IMR-90 (cell line): ENCODE measurements around the gene CELA2B. TPM values are rescaled to one million over a fixed set of nuclear protein-coding genes. Genes with fewer than 3 reads are reported as not detected.

ENCODE experiments used
- ATAC-seq: fragments of 200-7000 bp; cut with Tn5 transposase; 2 replicates; pipeline ENCODE4 v1.9.1; 2020; ENCODE audit warnings: low read depth, mild to moderate bottlenecking, moderate library complexity
- BruUV-seq: library from RNA; stranded (reverse); fragments of 400-500 nt; replicated peaks from 2 replicates; lab custom pipeline; 2021; lab: Mats Ljungman, UMichigan
- CTCF ChIA-PET: fragments of 300-600 bp; formaldehyde crosslinking; extraction: SDS; loops from one replicate; lab custom pipeline; 2021; ENCODE audit warnings: antibody characterized with exemption; lab: Yijun Ruan, JAX
- POLR2A ChIA-PET: fragments of 300-600 bp; sonication (Branson Sonifier 250); formaldehyde crosslinking; loops from one replicate; lab custom pipeline; 2022; ENCODE audit warnings: antibody characterized with exemption; ENCODE audit not compliant: unreplicated experiment; lab: Charles Lee
- DNase-seq: peaks from one replicate; pipeline ENCODE4 v3.0.0; 2013
- H2AFZ ChIP-seq: replicated peaks from 2 replicates; pipeline ENCODE3; 2013; ENCODE audit warnings: low read length, mild to moderate bottlenecking; ENCODE audit not compliant: poor library complexity
- H2AK5ac ChIP-seq: 2 replicates; pipeline ENCODE4 v1.6.1; 2013; ENCODE audit warnings: low read depth, low read length, inconsistent platforms
- H2AK9ac ChIP-seq: replicated peaks from 2 replicates; pipeline ENCODE3; 2013; ENCODE audit warnings: mild to moderate bottlenecking, low read depth, low read length, moderate library complexity; ENCODE audit not compliant: poor library complexity
- H2BK120ac ChIP-seq: 2 replicates; pipeline ENCODE4 v1.6.1; 2013; ENCODE audit warnings: low read depth, low read length, inconsistent platforms
- H2BK15ac ChIP-seq: 3 replicates; pipeline ENCODE4 v1.6.1; 2013; ENCODE audit warnings: low read depth, low read length, inconsistent platforms
- H2BK20ac ChIP-seq: 2 replicates; pipeline ENCODE4 v1.6.1; 2013; ENCODE audit warnings: low read depth, mild to moderate bottlenecking, inconsistent platforms, low read length, moderate library complexity
- H2BK5ac ChIP-seq: 2 replicates; pipeline ENCODE4 v1.6.1; 2013; ENCODE audit warnings: mild to moderate bottlenecking, low read depth, low read length, inconsistent platforms; ENCODE audit not compliant: poor library complexity, severe bottlenecking
- H3K14ac ChIP-seq: replicated peaks from 2 replicates; pipeline ENCODE4 v1.6.1; 2013; ENCODE audit warnings: low read depth, low read length, inconsistent platforms
- H3K18ac ChIP-seq: 2 replicates; pipeline ENCODE4 v1.6.1; 2013; ENCODE audit warnings: low read depth, low read length, control low read depth
- H3K23ac ChIP-seq: 2 replicates; pipeline ENCODE4 v1.6.1; 2013; ENCODE audit warnings: low read depth, low read length, inconsistent platforms
- H3K27ac ChIP-seq: 2 replicates; pipeline ENCODE4 v1.5.1; 2013; ENCODE audit warnings: mild to moderate bottlenecking, control low read depth, low read length; ENCODE audit not compliant: insufficient read depth
- H3K27me3 ChIP-seq: 2 replicates; pipeline ENCODE4 v1.6.1; 2013; ENCODE audit warnings: low read length; ENCODE audit not compliant: control insufficient read depth, insufficient read depth
- H3K36me3 ChIP-seq: 2 replicates; pipeline ENCODE4 v1.6.1; 2013; ENCODE audit warnings: low read length, mixed read lengths; ENCODE audit not compliant: control insufficient read depth, insufficient read depth
- H3K4ac ChIP-seq: 2 replicates; pipeline ENCODE4 v1.6.1; 2013; ENCODE audit warnings: low read depth, low read length, inconsistent platforms
- H3K4me1 ChIP-seq: 2 replicates; pipeline ENCODE4 v1.6.1; 2013; ENCODE audit warnings: low read length, mixed read lengths; ENCODE audit not compliant: control insufficient read depth, insufficient read depth
- H3K4me2 ChIP-seq: 2 replicates; pipeline ENCODE4 v1.6.1; 2013; ENCODE audit warnings: low read depth, mild to moderate bottlenecking, control low read depth, low read length, moderate library complexity
- H3K4me3 ChIP-seq: 2 replicates; pipeline ENCODE4 v1.5.1; 2013; ENCODE audit warnings: low read depth, mild to moderate bottlenecking, control low read depth, low read length, moderate library complexity; ENCODE audit not compliant: insufficient read depth
- H3K56ac ChIP-seq: 2 replicates; pipeline ENCODE4 v1.6.1; 2013; ENCODE audit warnings: low read length, inconsistent platforms; ENCODE audit not compliant: insufficient read depth; ENCODE audit errors: extremely low read depth
- H3K79me1 ChIP-seq, 2 experiments: 2 replicates each; pipeline ENCODE4 v1.6.1; 2013; ENCODE audit warnings: low read length in 2 of 2, inconsistent platforms in 1 of 2, low read depth in 1 of 2
- H3K9ac ChIP-seq: 2 replicates; pipeline ENCODE4 v1.6.1; 2013; ENCODE audit warnings: low read depth, low read length, control low read depth
- H3K9me1 ChIP-seq: 2 replicates; pipeline ENCODE4 v1.6.1; 2013; ENCODE audit warnings: low read length, inconsistent platforms; ENCODE audit not compliant: insufficient read depth
- H3K9me3 ChIP-seq: 2 replicates; pipeline ENCODE4 v1.6.1; 2013; ENCODE audit warnings: low read length; ENCODE audit not compliant: control insufficient read depth, insufficient read depth
- H4K20me1 ChIP-seq: 2 replicates; pipeline ENCODE4 v1.6.1; 2013; ENCODE audit warnings: low read length, inconsistent platforms; ENCODE audit not compliant: insufficient read depth
- H4K5ac ChIP-seq: 2 replicates; pipeline ENCODE4 v1.6.1; 2013; ENCODE audit warnings: mild to moderate bottlenecking, low read depth, low read length, control low read depth
- H4K8ac ChIP-seq, 2 experiments: 2 replicates each; pipeline ENCODE4 v1.6.1; 2013; ENCODE audit warnings: low read depth in 2 of 2, low read length in 2 of 2, control low read depth in 1 of 2, inconsistent platforms in 1 of 2
- H4K91ac ChIP-seq: 2 replicates; pipeline ENCODE4 v1.6.1; 2013; ENCODE audit warnings: low read depth, low read length, inconsistent platforms; ENCODE audit not compliant: insufficient read depth
- NFE2L2 ChIP-seq: fragments of 150-350 bp; IDR thresholded peaks from 2 replicates; pipeline ENCODE4 v1.6.1; 2016; ENCODE audit warnings: low read depth, mild to moderate bottlenecking, low read length
- RCOR1 ChIP-seq: IDR thresholded peaks from 2 replicates; pipeline ENCODE4 v1.6.1; 2012; ENCODE audit warnings: mild to moderate bottlenecking, low read length, improper control_type of control experiment; ENCODE audit not compliant: insufficient replicate concordance
- RFX5 ChIP-seq: IDR thresholded peaks from 2 replicates; pipeline ENCODE4 v1.8.0; 2012; ENCODE audit warnings: low read depth, mild to moderate bottlenecking, low read length, moderate library complexity
- WGBS, 2 experiments: methylation state at CpG; one replicate each; pipeline versions ENCODE4 v1.1.5 to v1.1.7; 2013; ENCODE audit warnings: missing lambda C conversion rate in 2 of 2; ENCODE audit not compliant: insufficient read length in 1 of 2; ENCODE audit errors: extremely low coverage in 2 of 2; 5-methylcytosine and 5-hydroxymethylcytosine counted together
- dilution Hi-C: fragments of 300-500 bp; cut with HindIII; formaldehyde crosslinking; loops from one replicate; pipeline ENCODE4 v1.14.3; 2018; ENCODE audit warnings: low sequenced_read_pairs; ENCODE audit not compliant: unreplicated experiment
- in situ Hi-C: fragments of 300-500 bp; cut with MboI; formaldehyde crosslinking; loops from 3 replicates; pipeline ENCODE4 v1.14.3; 2019; ENCODE audit warnings: low sequenced_read_pairs, inconsistent platforms, mixed read lengths
- intact Hi-C: fragments of 100-400 bp; cut with micrococcal nuclease; formaldehyde crosslinking; loops from 2 replicates; pipeline ENCODE4 v1.10.0; 2022
- polyA plus RNA-seq, 3 experiments: library from polyadenylated mRNA; depleted of rRNA; stranded (reverse); fragments of >200 nt; gene quantifications; 2 replicates each; pipeline ENCODE4 v1.2.3, GENCODE V29; 2012; ENCODE audit warnings: low replicate concordance in 1 of 3
- total RNA-seq: library from RNA; depleted of rRNA; stranded (reverse); fragments of >200 nt; gene quantifications from 2 replicates; pipeline ENCODE4 v1.2.3, GENCODE V29; 2012
- TF ChIP-seq, protein P1 (sequence below): fragments of 150-350 bp; IDR thresholded peaks from 2 replicates; pipeline ENCODE4 v1.6.1; 2017; ENCODE audit warnings: mild to moderate bottlenecking, antibody characterized with exemption, low read length, low read depth
- TF ChIP-seq, protein P2 (sequence below): conservative IDR thresholded peaks from 2 replicates; pipeline ENCODE4 v1.5.1; 2012; ENCODE audit warnings: mild to moderate bottlenecking, low read depth, low read length, improper control_type of control experiment

Gene CELA2B
- total and polyA plus RNA-seq, 2 of the 4 experiments (the other 2 are of a cell fraction) = not detected

DNA sequence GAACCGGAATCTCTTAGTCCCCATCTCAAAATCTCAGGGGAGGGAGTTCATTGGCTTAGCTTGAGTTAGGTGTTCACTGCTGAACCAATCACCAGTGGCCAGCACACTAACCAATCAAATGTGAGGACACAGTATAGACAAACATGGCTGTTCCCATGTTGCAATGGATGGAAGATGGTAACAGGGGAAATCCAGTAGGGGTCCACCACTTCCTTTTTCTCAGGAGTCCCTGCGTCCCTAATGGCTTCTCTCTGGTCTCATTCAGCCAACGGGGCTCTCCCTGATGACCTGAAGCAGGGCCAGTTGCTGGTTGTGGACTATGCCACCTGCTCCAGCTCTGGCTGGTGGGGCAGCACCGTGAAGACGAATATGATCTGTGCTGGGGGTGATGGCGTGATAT lies 9.7 kb downstream of the CELA2B start:
- no TSS peak for BruUV-seq
- Histone ChIP-seq H3K4ac (no peak overlapping the region), H2BK15ac (no peak overlapping the region), H3K27me3 (no peaks in the 10 kb centered on the region), H3K4me3 (no peak overlapping the region), H3K9me3 (no peaks in the 10 kb centered on the region), H3K56ac (no peak overlapping the region), H3K4me2 (no peak overlapping the region), H4K20me1 (no peaks in the 10 kb centered on the region), H3K9ac (no peak overlapping the region), H2BK120ac (no peak overlapping the region), H2AK9ac (no peak overlapping the region), H2AFZ (no peak overlapping the region), H4K8ac (no peak overlapping the region), H3K79me1 (no peaks in the 10 kb centered on the region), H3K4me1 (no peaks in the 10 kb centered on the region), H3K9me1 (no peaks in the 10 kb centered on the region), H3K36me3 (no peaks in the 10 kb centered on the region), H4K5ac (no peak overlapping the region), H3K27ac (no peak overlapping the region), H2AK5ac (no peak overlapping the region), H3K18ac (no peak overlapping the region), H3K14ac (no peak overlapping the region), H3K23ac (no peak overlapping the region), H2BK5ac (no peak overlapping the region), H2BK20ac (no peak overlapping the region), H4K91ac (no peak overlapping the region)
- DNase-seq = no peak
- ChIA-PET CTCF (no interaction called here), POLR2A (no interaction called here)
- intact Hi-C loops = no loop called here
- dilution Hi-C loops = no loop called here
- in situ Hi-C loops = no loop called here
- TF ChIP-seq NFE2L2 (no peak), RFX5 (no peak), RCOR1 (no peak)
- TF ChIP-seq, protein P1, sequence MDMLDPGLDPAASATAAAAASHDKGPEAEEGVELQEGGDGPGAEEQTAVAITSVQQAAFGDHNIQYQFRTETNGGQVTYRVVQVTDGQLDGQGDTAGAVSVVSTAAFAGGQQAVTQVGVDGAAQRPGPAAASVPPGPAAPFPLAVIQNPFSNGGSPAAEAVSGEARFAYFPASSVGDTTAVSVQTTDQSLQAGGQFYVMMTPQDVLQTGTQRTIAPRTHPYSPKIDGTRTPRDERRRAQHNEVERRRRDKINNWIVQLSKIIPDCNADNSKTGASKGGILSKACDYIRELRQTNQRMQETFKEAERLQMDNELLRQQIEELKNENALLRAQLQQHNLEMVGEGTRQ = no peak
- TF ChIP-seq, protein P2, sequence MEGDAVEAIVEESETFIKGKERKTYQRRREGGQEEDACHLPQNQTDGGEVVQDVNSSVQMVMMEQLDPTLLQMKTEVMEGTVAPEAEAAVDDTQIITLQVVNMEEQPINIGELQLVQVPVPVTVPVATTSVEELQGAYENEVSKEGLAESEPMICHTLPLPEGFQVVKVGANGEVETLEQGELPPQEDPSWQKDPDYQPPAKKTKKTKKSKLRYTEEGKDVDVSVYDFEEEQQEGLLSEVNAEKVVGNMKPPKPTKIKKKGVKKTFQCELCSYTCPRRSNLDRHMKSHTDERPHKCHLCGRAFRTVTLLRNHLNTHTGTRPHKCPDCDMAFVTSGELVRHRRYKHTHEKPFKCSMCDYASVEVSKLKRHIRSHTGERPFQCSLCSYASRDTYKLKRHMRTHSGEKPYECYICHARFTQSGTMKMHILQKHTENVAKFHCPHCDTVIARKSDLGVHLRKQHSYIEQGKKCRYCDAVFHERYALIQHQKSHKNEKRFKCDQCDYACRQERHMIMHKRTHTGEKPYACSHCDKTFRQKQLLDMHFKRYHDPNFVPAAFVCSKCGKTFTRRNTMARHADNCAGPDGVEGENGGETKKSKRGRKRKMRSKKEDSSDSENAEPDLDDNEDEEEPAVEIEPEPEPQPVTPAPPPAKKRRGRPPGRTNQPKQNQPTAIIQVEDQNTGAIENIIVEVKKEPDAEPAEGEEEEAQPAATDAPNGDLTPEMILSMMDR = no peak
- 89% methylated on average over 4 of the region's 6 CpGs; no CpG with 5 or more reads in 1 of the 2 experiments for WGBS, 2 experiments
- no peak for ATAC-seq
